GM18499 (cell line): ENCODE measurements around the gene PBX3.

Experiments used
- ATAC-seq: cut with Tn5 transposase; IDR thresholded peaks from one replicate; pipeline ENCODE4 v1.9.1; 2021; ENCODE audit warnings: moderate number of reproducible peaks; ENCODE audit not compliant: insufficient read depth, unreplicated experiment

Gene PBX3

DNA sequence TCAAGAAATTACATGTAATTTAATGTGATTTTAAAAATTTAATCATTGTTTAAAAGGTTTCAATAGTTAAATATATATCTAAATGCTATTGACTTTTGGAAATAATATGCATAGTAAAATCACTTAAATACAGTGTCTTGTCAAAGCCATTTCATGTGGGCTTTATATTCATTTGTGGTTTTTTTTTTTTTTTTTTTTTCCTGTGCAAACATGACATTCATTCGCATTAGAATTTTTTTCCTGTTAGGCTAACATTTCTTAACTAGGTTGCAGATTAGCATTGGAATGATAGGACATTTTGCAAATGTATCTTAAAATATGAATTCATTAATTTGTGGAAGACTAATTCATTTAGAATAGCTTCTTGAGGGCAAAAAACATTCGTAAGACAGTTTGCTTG lies 149.8 kb downstream of the PBX3 start:
- no peak for ATAC-seq

GRCh38 chr9:125897481-125897880 lies 150.3 kb downstream of the PBX3 start:
- ATAC-seq: no peak

- ATAC-seq: no peak
Measured at GRCh38 chr9:125902214-125902613, 155.0 kb downstream of the PBX3 start.

- ATAC-seq: no peak
Measured at GRCh38 chr9:125902831-125903512, 155.8 kb downstream of the PBX3 start.

DNA sequence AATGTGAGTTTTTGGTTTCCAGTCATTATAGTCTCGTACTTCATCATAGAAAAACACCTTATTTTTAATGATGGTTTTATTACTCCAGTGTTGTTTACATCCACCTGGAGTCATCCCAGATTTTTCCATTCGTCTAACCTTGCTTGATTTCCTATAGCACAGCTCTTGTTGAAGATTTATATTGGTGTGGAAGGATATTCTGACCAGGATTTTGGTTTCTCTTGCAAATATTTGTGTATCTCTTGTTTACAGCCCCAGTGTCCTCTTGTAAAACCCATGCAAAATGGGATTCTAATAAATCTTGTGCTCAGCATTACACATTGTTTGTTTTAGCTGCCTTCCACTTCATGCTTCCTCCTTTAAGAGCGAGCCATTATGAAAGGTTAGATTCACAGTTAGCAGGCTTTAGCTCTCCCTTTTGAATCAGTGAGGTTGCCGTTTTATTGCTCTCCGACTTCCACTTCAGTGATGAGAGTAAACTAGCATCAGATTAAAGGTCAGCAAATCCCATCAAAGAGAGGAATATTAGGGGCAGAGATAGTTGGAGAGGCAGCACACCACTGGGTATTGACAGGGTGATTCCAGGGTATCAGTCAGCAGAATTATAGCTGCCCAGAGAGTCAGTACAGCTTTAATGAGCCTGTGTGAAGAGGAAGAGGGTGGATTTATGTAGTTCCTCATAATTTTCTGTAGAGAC lies 157.1 kb downstream of the PBX3 start:
- ATAC-seq: no peak

DNA sequence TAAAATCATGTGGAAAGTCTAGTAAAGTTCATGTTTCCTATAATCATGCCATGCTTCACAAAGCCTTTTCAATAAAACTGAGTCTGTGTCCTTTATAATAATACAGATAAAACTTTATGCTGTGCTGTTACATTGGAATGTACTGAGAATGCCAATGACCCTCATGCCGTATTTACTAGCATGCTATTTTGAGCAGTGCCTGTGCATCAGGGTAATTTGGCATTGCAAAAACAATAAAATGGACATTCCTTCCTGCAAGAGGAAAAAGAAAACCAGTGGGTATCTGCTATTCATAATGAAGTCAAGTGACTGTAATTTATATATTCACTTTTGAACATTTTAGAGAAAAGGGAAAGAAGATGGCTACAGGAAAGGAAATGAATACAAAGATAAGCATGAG lies 159.0 kb downstream of the PBX3 start:
- no peak for ATAC-seq

DNA sequence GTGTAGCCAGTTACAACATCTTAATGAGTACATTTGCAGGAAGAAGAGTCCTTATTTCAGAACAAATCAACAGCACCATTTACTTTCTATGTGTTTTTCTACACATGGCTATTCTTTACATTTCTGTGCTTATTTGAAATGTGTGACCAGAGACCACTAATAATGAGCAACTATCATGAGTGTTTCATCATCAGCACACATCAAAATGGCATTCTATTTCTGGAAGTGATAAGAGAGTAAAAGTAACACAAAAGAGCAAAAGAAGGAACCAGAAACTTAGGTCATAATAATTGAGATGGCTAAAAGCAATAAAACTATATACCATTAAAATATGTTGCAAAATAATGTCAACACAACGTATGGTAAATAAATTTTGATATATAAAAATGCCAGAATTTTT lies 159.7 kb downstream of the PBX3 start:
- no peak for ATAC-seq

DNA sequence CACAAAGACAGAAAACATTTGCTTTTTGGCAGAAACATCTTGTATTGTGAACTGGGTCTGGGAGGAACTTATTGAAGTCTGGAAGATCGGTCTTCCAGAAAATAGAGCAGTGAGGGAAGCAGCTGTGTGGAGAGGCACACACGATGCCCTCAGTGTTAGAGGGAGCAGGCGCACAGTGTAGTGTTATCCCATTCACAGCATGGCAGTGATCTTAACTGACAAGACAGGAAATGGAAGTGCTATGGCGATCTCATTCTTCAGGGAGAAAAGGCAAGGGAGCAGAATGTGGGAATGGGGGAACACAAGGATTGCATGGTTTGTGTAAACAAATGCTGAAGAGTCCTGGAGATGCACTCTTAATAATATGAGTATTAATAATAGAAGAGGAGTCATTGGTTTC lies 161.0 kb downstream of the PBX3 start:
- ATAC-seq: no peak

DNA sequence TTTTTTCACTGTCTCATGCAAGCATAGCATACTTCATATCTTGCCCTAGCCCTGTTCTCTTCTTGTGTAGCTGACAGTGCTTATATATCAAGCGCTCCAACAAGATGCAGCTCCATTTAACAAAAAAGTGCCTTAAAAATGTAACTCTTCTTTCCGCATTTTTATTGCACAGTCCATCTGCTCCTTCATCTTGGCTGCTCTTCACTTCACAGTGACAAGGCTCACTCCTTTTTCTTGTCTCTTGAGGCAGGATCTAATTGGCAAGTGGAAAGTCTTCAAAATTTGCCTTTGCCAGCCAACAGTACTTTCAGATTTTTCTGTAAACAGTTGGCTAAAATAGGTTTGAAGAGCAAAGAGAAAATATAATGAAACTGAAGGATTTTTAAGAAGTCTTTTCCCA lies 161.8 kb downstream of the PBX3 start:
- ATAC-seq: no peak

GRCh38 chr9:125909459-125909858 lies 162.3 kb downstream of the PBX3 start:
- no peak for ATAC-seq

DNA sequence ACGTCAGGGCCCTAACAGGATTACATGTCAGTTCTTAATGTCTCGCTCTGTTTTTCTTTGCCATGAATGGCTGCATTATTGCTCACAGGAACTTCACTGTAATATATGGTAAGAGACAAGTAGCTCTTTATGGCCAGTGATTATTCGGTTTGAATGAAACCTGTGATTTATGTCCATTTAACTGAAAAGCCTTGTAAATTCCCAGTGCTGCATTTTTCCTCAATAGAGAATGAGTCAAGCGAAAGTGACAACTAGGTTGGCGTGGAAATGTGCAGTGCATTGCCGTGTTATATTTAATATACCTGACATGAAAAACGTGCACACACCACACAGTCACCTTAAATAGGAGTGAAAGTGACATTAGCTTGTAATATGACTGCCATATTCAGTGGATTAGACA lies 163.1 kb downstream of the PBX3 start:
- no peak for ATAC-seq

DNA sequence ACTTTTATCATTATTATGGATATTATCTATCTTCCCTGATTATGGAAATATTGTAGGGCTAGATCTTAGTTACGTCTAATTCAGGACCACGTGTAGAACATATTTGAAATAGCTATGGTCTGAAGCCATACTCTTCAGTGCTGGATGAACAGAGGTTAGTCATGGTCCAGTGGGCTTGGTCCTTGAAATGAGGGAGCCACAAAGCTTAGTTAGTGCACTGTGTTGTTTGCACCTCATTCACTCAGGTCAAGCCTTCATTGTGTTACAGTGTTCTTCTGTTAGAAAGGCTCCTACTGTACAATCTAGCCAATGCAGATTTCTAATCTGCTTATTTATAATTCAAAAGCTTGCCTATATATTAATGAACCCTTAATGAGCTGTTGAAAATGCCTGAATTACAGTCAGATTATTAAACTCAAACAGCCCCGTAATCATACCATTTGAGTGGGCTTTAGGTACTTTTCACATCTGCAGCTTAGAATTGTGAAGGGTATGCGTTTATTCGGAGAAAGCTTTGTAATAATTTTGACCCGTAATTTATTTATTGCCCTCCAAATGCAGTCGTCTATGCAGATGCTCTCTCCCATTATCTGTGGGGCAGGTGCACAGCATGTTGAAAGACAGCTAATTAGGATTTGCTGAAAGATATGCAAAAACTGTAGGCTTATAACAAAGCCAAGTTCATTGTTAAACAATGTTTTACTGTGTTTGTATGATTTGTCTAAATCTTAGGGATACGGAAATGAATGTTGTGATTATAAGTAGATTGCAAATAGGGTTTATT lies 164.9 kb downstream of the PBX3 start:
- no peak for ATAC-seq

DNA sequence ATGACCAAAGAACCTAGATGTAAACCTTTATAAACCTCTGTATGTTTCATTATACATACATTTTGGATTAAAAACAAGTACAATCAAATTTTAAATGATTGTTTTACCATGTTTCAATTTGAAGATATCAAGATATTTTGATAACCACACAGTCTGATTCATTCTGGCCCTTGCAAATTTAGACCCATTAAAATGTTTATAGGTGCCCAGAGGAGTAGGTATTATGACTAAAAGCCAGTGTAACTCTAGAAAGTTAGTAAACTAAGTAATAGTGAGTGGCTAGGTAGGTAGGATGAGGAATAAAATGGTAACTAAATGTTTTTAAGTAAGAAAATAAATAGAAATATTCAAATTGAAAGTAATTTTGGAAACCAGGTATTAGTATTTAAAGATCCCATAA lies 165.5 kb downstream of the PBX3 start:
- no peak for ATAC-seq

- no peak for ATAC-seq
Measured at GRCh38 chr9:125913551-125913950, 166.4 kb downstream of the PBX3 start.

- no peak for ATAC-seq
Measured at GRCh38 chr9:125914411-125914810, 167.2 kb downstream of the PBX3 start.

GRCh38 chr9:125915606-125916005 lies 168.4 kb downstream of the PBX3 start:
- no peak for ATAC-seq

GRCh38 chr9:125919565-125919964 lies 172.4 kb downstream of the PBX3 start:
- ATAC-seq: no peak

DNA sequence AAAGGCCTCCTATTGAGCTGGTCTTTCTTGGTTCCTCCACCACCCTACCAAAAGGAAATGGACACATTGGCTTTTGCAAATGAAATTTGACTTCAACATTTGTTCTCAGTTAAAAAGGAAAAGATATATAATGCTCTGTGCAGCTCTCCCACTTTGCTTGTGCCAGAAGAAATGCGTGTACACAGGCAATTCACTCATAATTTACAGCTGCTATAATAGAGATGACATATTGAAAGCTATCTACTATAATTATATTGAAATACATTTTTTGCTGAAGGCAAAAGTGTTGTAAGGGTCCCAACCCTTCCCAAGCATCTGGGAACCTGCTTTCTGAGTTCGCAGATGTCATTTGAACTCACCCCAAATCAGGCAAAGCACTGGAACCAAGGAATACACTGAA lies 173.2 kb downstream of the PBX3 start:
- ATAC-seq: no peak

DNA sequence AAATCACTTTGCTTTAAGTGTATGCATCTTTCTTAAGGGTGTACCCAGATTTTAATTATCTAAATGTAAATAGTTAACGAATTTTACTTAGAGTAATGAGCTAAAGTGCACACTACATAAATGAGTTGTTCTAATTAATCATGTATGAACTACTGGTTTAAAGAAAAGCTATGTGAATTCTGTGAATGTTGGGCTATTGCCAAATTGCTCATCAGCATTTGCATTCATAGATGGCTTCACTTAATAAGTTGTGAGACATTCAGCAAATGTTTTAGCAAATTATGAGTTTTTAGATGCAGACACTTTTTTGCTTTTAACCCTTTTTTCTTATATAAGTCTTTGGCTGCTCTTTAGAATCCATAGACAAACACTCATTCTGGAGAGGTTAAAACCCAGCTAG lies 175.7 kb downstream of the PBX3 start:
- no peak for ATAC-seq

- no peak for ATAC-seq
Measured at GRCh38 chr9:125924351-125924750, 177.2 kb downstream of the PBX3 start.

GRCh38 chr9:125926936-125927335 lies 179.8 kb downstream of the PBX3 start:
- ATAC-seq: no peak
